Stimulated activated memory B cell treated with anti-CD40 and anti-IgM and Interleukin-4, amounts not matched to agents 10 μg/mL and 1 μg/mL and 100 μg/mL, for 72 hours (primary cell): ENCODE results near the gene DUSP22.
A peak's percentile ranks its signal among the peaks of the same experiment; 100 is the strongest.
"Not testable (repeated sequence)": the region's sequence is repeated elsewhere in the genome, so short reads cannot be mapped to it uniquely, and the experiment has no call there.

Experiments used
- ATAC-seq: fragments of 150-1000 bp; cut with Tn5 transposase; 2 replicates; pipeline ENCODE4 v1.10.0; 2021
- H3K27ac Mint-ChIP-seq: one replicate; pipeline ENCODE4 v1.8.0; 2022; ENCODE audit warnings: mild to moderate bottlenecking, mixed read lengths
- H3K27me3 Mint-ChIP-seq: one replicate; pipeline ENCODE4 v1.8.0; 2022; ENCODE audit warnings: mixed read lengths
- H3K36me3 Mint-ChIP-seq: one replicate; pipeline ENCODE4 v1.8.0; 2022; ENCODE audit warnings: mixed read lengths
- H3K4me1 Mint-ChIP-seq: one replicate; pipeline ENCODE4 v1.8.0; 2022; ENCODE audit warnings: mixed read lengths
- H3K4me3 Mint-ChIP-seq: one replicate; pipeline ENCODE4 v1.8.0; 2022; ENCODE audit warnings: mild to moderate bottlenecking, moderate library complexity, mixed read lengths
- H3K9me3 Mint-ChIP-seq: one replicate; pipeline ENCODE4 v1.8.0; 2022; ENCODE audit warnings: mixed read lengths

Gene DUSP22

DNA sequence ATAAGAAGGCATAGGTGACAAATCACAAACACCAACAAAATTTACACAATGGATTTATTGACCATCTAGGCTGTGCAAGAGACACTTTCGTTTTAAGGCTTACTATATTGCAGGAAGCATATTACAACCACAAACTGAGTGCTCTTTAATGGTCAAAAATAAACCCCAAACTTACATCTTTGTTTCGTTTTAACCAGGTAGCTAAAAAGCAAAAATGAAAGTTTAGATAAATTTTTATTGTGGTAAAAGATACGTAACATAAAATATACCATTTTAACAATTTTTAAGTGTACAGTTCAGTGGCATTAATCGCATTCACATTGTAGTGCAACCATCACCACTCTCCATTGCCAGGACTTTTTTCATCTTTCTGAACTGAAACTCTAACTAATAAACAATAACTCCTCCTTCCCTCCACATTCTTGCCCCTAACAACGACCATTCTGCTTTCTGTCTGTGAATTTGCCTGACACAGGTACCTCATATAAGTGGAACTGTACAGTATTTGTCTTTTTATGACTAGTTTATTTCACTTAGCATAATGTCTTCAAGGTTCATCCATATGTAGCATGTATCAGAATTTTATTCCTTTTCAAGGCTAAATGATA lies 32.3 kb upstream of the DUSP22 start:
- ATAC-seq: no peak
- H3K9me3 Mint-ChIP-seq: peaks cover 5% of the 10 kb centered on the region
- H3K36me3 Mint-ChIP-seq: no peaks in the 10 kb centered on the region
- peak overlapping the region; percentile 14 for H3K4me3 Mint-ChIP-seq
- H3K27ac Mint-ChIP-seq: peak overlapping the region; percentile 68
- H3K27me3 Mint-ChIP-seq: no peaks in the 10 kb centered on the region
- peaks cover 68% of the 10 kb centered on the region for H3K4me1 Mint-ChIP-seq

DNA sequence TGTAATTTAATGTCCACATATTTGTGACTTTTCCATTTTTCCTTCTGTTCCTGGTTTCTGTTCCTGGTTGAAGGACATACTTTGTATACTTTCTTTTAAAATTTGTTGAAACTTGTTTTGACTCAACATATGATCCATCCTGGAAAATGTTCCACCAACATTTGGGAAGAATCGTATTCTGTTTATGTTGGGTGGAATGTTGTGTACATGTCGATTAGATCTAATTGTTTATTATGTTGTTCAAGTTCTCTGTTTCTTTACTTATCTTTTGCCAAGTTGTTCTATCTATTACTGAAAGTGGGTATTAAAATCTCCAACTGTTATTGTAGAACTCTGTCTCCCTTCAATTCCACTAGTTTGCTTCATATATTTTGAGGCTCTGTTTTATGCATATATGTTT lies 27.7 kb upstream of the DUSP22 start:
- no peak overlapping the region for H3K27ac Mint-ChIP-seq
- H3K36me3 Mint-ChIP-seq: no peaks in the 10 kb centered on the region
- no peaks in the 10 kb centered on the region for H3K9me3 Mint-ChIP-seq
- ATAC-seq: no peak
- H3K4me1 Mint-ChIP-seq: peaks cover 47% of the 10 kb centered on the region
- no peaks in the 10 kb centered on the region for H3K27me3 Mint-ChIP-seq
- H3K4me3 Mint-ChIP-seq: no peak overlapping the region

- peaks cover 13% of the 10 kb centered on the region for H3K36me3 Mint-ChIP-seq
- H3K27me3 Mint-ChIP-seq: no peaks in the 10 kb centered on the region
- no peak overlapping the region for H3K4me3 Mint-ChIP-seq
- peaks cover 53% of the 10 kb centered on the region for H3K4me1 Mint-ChIP-seq
- H3K27ac Mint-ChIP-seq: no peak overlapping the region
- ATAC-seq: no peak
- H3K9me3 Mint-ChIP-seq: peaks cover 9% of the 10 kb centered on the region
Observed at GRCh38 chr6:268394-268935, 23.8 kb upstream of the DUSP22 start.

GRCh38 chr6:273551-274058 lies 18.7 kb upstream of the DUSP22 start:
- H3K27me3 Mint-ChIP-seq: no peaks in the 10 kb centered on the region
- H3K4me1 Mint-ChIP-seq: peaks cover 42% of the 10 kb centered on the region
- no peak overlapping the region for H3K4me3 Mint-ChIP-seq
- peaks cover 9% of the 10 kb centered on the region for H3K9me3 Mint-ChIP-seq
- H3K27ac Mint-ChIP-seq: no peak overlapping the region
- ATAC-seq: no peak
- peaks cover 13% of the 10 kb centered on the region for H3K36me3 Mint-ChIP-seq

- no peak for ATAC-seq
- H3K36me3 Mint-ChIP-seq: peaks cover 14% of the 10 kb centered on the region
- H3K27me3 Mint-ChIP-seq: no peaks in the 10 kb centered on the region
- H3K9me3 Mint-ChIP-seq: peaks cover 2% of the 10 kb centered on the region
- H3K4me1 Mint-ChIP-seq: peaks cover 4% of the 10 kb centered on the region
- no peak overlapping the region for H3K27ac Mint-ChIP-seq
- no peak overlapping the region for H3K4me3 Mint-ChIP-seq
Observed at GRCh38 chr6:277746-278145, 14.5 kb upstream of the DUSP22 start.

- H3K4me3 Mint-ChIP-seq: no peak overlapping the region
- H3K27ac Mint-ChIP-seq: no peak overlapping the region
- no peaks in the 10 kb centered on the region for H3K27me3 Mint-ChIP-seq
- H3K9me3 Mint-ChIP-seq: no peaks in the 10 kb centered on the region
- H3K4me1 Mint-ChIP-seq: no peaks in the 10 kb centered on the region
- no peak for ATAC-seq
- H3K36me3 Mint-ChIP-seq: peaks cover 18% of the 10 kb centered on the region
Observed at GRCh38 chr6:278494-278893, 13.8 kb upstream of the DUSP22 start.

DNA sequence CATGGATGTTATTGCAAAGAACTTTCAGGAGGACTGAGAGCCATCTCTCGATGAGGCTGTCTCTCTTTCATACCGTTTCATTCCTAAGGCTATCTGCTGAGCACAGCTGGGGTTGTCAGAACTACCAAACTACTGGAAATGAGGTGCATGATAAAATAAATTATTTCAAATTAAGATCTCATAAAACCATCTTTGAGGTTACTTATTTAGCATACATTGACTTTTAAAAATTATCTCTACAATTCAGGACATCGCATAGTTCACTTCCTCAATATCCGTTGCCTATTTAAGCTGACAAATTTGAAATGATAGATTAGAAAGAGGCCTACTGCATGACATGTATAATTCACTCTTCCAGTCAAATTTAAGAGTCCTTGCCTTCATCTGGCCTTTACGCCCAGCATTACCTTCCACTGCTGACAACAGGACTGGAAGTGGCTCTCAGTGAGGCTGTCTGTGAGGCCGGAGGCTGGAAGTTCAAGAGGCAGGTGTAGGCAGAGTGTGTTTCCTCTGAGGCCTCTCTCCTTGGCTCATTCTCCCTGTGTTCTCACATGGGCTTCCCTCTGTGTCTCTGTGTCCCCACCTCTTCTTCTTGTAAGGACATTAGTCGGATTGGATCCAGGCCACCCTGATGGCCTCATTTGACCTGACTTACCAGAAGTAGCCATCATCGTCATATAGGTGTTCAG lies 12.8 kb upstream of the DUSP22 start:
- Mint-ChIP-seq H3K9me3 (no peaks in the 10 kb centered on the region), H3K27ac (no peak overlapping the region), H3K4me3 (no peak overlapping the region), H3K27me3 (no peaks in the 10 kb centered on the region), H3K4me1 (no peaks in the 10 kb centered on the region), H3K36me3 (peaks cover 18% of the 10 kb centered on the region)
- no peak for ATAC-seq

DNA sequence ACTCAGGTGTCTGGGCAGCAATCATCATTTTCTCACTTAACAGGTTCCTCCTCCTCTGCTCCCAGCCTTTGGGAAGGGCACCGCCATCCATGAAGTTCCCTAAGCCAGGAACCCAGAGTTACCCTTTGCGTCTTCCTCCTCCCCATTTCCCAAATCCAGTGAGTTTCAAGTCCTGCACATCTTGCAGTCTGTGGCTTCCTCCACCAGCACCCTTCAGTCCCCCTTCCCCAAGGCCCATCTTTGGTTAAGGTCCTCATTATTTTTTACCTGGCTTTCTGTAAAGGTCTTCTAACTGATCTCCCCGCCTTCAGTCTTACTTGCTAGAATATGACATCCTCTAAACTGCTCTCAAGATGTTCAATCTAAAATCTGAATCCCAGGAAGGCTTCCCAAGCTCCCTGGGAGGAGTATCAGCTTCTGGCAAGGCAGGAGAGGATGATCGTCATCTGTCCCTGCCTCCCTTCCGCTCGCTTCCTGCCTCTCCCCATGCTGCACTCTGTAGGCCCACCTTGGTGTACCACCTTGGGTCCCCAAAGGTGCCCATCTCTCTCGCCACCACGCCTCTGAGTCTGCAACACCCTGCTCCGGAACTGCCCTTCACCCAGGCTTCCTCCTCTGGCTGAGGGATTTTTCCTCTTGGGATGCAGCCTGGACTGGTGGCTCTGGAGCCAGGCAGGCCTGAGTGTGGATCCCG lies 11.4 kb upstream of the DUSP22 start:
- H3K9me3 Mint-ChIP-seq: no peaks in the 10 kb centered on the region
- no peak for ATAC-seq
- H3K27me3 Mint-ChIP-seq: no peaks in the 10 kb centered on the region
- H3K4me3 Mint-ChIP-seq: no peak overlapping the region
- peaks cover 18% of the 10 kb centered on the region for H3K36me3 Mint-ChIP-seq
- no peak overlapping the region for H3K27ac Mint-ChIP-seq
- peaks cover 5% of the 10 kb centered on the region for H3K4me1 Mint-ChIP-seq

DNA sequence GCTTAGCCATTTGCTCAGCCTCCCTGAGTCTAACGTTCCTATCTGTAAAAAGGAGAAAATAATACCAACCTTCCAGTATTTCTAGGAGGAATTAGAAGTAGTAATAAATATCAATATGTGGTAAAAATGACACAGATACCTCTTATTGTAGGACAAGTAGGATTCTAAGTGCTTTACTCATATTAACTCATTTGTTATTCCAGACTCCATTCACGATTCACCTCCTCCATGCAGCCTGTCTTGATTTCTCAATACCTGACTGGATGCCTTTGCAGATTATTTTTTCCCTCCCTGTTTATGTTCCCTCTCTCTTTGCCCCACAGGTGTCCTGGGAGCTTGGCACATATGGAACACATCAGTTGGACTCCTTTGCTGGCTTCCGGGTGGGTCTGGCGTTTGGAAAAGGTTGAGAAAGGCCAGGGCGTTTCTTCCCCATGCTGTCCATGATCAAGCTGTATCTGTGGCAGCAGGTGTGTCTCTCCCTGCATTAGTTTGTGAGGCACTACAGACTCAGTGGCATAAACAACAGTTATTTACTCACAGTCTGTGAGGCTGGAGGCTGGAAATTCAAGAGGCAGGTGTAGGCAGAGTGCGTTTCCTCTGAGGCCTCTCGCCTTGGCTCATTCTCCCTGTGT lies 10.7 kb upstream of the DUSP22 start:
- Mint-ChIP-seq H3K9me3 (no peaks in the 10 kb centered on the region), H3K36me3 (peaks cover 18% of the 10 kb centered on the region), H3K27me3 (no peaks in the 10 kb centered on the region), H3K27ac (no peak overlapping the region), H3K4me3 (no peak overlapping the region), H3K4me1 (peaks cover 8% of the 10 kb centered on the region)
- ATAC-seq: no peak

- Mint-ChIP-seq H3K9me3 (no peaks in the 10 kb centered on the region), H3K4me1 (peaks cover 15% of the 10 kb centered on the region), H3K27me3 (no peaks in the 10 kb centered on the region), H3K36me3 (peaks cover 18% of the 10 kb centered on the region), H3K27ac (peak overlapping the region; percentile 10), H3K4me3 (no peak overlapping the region)
- ATAC-seq: no peak
Observed at GRCh38 chr6:282177-282866, 10.0 kb upstream of the DUSP22 start.

GRCh38 chr6:282867-283416 lies 9.3 kb upstream of the DUSP22 start:
- Mint-ChIP-seq H3K27ac (peak overlapping the region; percentile 10), H3K9me3 (no peaks in the 10 kb centered on the region), H3K27me3 (no peaks in the 10 kb centered on the region), H3K4me3 (no peak overlapping the region), H3K4me1 (peaks cover 22% of the 10 kb centered on the region), H3K36me3 (peaks cover 18% of the 10 kb centered on the region)
- ATAC-seq: no peak

DNA sequence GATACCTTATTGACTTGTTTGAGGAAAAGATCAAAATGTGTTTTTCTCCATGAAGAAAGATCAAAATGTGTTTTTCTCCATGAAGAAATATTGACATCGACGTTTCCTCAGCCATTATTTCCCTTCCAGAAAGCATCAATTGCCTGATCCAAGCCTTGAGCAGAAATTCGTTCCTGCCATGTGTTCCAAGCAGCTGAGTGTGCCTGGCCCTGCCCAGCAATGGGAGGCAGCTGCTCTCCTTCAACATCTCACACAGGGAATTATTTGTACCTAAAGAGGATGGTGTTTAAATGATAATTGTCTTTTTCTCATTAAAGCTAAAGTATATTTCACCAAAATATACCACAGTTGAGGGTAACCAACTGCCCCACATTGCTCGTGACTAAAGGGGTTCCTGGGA lies 7.8 kb upstream of the DUSP22 start:
- Mint-ChIP-seq H3K27ac (no peak overlapping the region), H3K4me1 (peaks cover 37% of the 10 kb centered on the region), H3K36me3 (peaks cover 18% of the 10 kb centered on the region), H3K27me3 (no peaks in the 10 kb centered on the region), H3K4me3 (no peak overlapping the region), H3K9me3 (no peaks in the 10 kb centered on the region)
- ATAC-seq: no peak

DNA sequence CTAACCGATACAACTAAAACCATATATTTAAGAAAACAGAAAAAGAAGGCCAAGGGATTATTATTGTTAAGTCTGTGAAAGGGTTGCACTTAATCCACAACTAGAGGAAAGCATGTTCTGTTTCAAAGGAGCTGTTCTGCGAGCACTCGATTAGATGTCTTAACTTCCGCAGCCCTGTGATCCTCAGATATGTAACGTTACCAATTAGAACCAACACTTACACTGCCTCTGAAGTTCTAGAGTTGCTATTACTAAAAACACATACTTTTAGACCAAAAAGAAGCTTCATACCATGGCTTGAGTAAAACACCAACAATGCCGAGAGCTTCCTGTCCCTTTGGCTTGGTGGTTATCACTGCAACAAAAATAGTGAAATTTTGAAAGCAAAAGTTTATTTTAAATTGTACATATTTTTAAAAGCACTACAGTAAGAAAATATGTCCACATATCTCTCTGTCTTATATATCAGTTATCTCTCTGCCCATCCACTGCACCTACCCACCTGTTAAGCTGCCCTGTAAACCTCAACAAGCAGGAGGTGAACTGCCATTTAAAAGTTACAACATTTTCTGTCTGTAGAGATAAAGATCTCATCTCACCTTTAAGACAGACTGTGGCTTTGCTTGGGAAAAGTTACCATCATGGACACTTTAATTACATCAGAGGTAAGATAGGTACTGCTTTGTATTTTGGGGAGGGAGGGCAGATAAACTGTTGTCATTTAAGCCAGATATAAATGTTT lies 7.1 kb upstream of the DUSP22 start:
- H3K27ac Mint-ChIP-seq: peak overlapping the region; percentile 17
- no peaks in the 10 kb centered on the region for H3K9me3 Mint-ChIP-seq
- no peaks in the 10 kb centered on the region for H3K27me3 Mint-ChIP-seq
- peaks cover 44% of the 10 kb centered on the region for H3K4me1 Mint-ChIP-seq
- ATAC-seq: no peak
- H3K36me3 Mint-ChIP-seq: peaks cover 18% of the 10 kb centered on the region
- no peak overlapping the region for H3K4me3 Mint-ChIP-seq

GRCh38 chr6:285902-286301 lies 6.4 kb upstream of the DUSP22 start:
- not testable (repeated sequence) for H3K4me3 Mint-ChIP-seq, H3K27me3 Mint-ChIP-seq, ATAC-seq, H3K9me3 Mint-ChIP-seq
- peaks cover 51% of the 10 kb centered on the region for H3K4me1 Mint-ChIP-seq
- peaks cover 18% of the 10 kb centered on the region for H3K36me3 Mint-ChIP-seq
- H3K27ac Mint-ChIP-seq: peak overlapping the region; percentile 17
